GM21447 (cell line): ENCODE data around the gene SUPT20HL1.

ENCODE experiments used
- ATAC-seq: cut with Tn5 transposase; IDR thresholded peaks from one replicate; pipeline ENCODE4 v1.9.1; 2021; ENCODE audit not compliant: unreplicated experiment

The SUPT20HL1 gene

GRCh38 chrX:24395775-24396174 is 35.3 kb downstream of the SUPT20HL1 start:
- ATAC-seq = no peak

DNA sequence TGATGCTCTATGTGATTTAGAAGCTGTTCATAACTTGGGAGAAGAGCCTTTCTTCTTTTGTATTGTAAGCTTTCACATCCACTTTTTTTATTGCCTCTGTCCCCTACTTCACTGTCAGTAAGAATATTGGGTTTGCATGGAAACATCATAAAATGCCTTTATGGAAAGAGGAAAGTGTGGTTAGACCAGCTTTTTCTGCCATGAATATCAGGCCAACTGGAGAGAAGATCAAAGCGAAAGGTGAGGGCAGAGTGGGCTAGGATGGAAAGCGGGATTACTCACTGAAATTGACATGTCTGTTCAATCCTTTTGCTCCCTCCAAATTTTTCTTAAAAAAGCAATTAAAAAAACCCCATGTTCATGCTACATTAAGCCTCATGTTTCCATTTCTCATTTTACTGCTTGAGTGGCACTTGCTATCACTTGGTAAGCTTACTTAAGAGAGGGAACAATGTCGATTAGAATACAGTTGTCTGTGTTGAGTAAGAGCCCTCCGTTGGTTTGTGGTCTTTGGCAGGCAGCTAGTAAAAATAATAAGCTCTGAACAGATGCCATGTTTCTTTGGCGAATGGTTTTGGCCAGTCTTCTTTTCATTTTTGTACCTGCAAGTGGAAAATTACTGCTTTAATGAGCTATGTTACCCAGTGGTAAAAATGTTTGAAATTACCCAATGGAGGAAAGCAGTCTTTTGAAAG is 35.9 kb downstream of the SUPT20HL1 start:
- ATAC-seq = no peak

- no peak for ATAC-seq
Measured at GRCh38 chrX:24396931-24397279, 36.5 kb downstream of the SUPT20HL1 start.

DNA sequence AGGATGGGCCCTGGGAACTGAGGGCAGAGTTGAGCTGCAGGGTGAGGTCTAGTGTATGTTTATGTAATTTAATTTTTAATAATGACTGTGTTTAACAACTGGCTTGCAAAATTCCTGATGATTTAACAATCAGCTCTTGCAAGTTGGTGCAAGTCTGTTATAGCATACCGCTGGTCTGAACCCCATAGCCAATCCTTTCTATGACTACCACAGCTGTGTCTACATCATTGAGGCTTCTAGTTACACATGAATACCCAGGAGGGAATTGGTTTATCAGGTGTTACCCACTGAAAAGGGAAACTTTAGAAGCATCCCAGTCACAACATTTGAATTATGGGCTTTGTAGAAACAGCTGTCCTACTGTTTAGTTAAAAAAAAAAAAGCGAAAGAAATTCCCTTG is 38.3 kb downstream of the SUPT20HL1 start:
- ATAC-seq = no peak

DNA sequence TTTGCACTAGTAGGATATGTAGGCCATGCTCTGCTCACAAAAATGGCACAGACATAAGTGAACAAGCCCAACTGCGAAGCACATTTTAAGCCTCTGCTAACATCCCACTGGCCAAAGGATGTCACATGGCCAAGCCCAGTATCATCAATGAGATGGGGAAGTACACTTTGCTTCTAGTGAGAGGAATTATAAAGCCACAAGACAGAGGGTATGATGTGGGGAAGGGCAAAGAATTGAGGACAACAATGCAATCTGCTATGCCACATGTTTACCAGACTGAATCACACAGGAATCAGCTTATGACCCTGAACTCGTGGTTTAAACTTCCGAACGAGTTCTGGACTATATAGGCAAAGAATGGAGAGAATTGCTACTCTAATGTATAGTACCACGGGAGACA is 39.1 kb downstream of the SUPT20HL1 start:
- no peak for ATAC-seq

DNA sequence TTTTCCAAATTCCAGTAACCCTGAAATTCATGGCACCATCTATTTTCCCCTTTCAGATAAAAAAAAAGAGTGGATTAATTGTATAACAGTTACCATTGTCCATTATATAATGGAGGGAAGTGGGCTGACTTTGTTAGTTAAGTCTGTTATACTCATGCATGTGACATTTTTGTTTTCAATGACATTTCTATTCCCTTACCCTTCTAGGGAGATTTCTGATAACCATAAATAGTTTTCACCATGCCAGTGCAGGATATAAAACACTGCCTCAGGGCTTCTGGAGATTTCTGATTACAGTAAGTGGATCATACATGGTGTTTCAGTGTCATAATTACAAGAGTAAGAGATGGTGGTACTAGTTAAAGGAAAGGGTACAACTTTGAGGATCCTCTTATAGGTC is 45.5 kb downstream of the SUPT20HL1 start:
- no peak for ATAC-seq
